HCT116 (cell line): ENCODE results near the gene PALMD. TPM values are rescaled to one million over a fixed set of nuclear protein-coding genes. Genes with fewer than 3 reads are reported as not detected.

Source experiments
- ATAC-seq: fragments of 200-7000 bp; cut with Tn5 transposase; 2 replicates; pipeline ENCODE4 v1.9.1; 2020; ENCODE audit warnings: mild to moderate bottlenecking, moderate library complexity
- BruUV-seq: library from RNA; stranded (reverse); fragments of 400-500 nt; replicated peaks from 2 replicates; lab custom pipeline; 2021; lab: Mats Ljungman, UMichigan
- CTCF ChIA-PET: fragments of 300-600 bp; sonication (Branson Sonifier 250); formaldehyde crosslinking; loops from one replicate; lab custom pipeline; 2021; ENCODE audit warnings: antibody characterized with exemption; lab: Charles Lee
- POLR2A ChIA-PET: fragments of 300-600, 350-600 bp; sonication (Branson Sonifier 250); formaldehyde crosslinking; loops from one replicate; lab custom pipeline; 2021; ENCODE audit warnings: antibody characterized with exemption; lab: Charles Lee
- RAD21 ChIA-PET, 2 experiments: fragments of 300-600 bp; sonication (Branson Sonifier 250); formaldehyde crosslinking; loops; one replicate each; lab custom pipeline; 2023; ENCODE audit warnings: low total read pairs in 2 of 2; ENCODE audit not compliant: uncharacterized antibody in 2 of 2, unreplicated experiment in 2 of 2, low non-redundant PET in 1 of 2; lab: Charles Lee
- DNase-seq: peaks from one replicate; pipeline ENCODE4 v3.0.0-alpha.2; 2010; ENCODE audit warnings: low read depth, low spot score
- H2AFZ ChIP-seq: fragments of 200-600 bp; shearing (Covaris generic), sonication (generic); 2 replicates; pipeline ENCODE4 v1.6.1; 2017; ENCODE audit warnings: low read depth, mixed run types, mixed read lengths, antibody characterized with exemption, low read length; ENCODE audit not compliant: poor library complexity, severe bottlenecking
- H3K27ac ChIP-seq: 2 replicates; pipeline ENCODE4 v1.5.1; 2012; ENCODE audit warnings: low read depth, low read length
- H3K27me3 ChIP-seq: fragments of 200-600 bp; sonication (generic); 2 replicates; pipeline ENCODE4 v1.6.1; 2016; ENCODE audit warnings: mixed run types, low read length, mixed read lengths; ENCODE audit not compliant: insufficient read depth
- H3K36me3 ChIP-seq, 2 experiments: fragments of 200-500 bp in 1 of 2; fragments of 200-600 bp in 1 of 2; sonication (Bioruptor generic) in 1 of 2; sonication (generic) in 1 of 2; 2 replicates each; pipeline versions ENCODE4 v1.5.1 to v1.6.1; 2014 to 2016; ENCODE audit warnings: low read length in 2 of 2, inconsistent platforms in 1 of 2, mixed read lengths in 1 of 2, mixed run types in 1 of 2; ENCODE audit not compliant: insufficient read depth in 2 of 2, control insufficient read depth in 1 of 2
- H3K4me1 ChIP-seq, 2 experiments: fragments of 200-600 bp in 1 of 2; sonication (generic) in 1 of 2; 2 replicates each; pipeline versions ENCODE4 v1.5.1 to v1.6.1; 2012 to 2017; ENCODE audit warnings: low read length in 2 of 2, inconsistent platforms in 1 of 2, mild to moderate bottlenecking in 1 of 2, mixed read lengths in 1 of 2, mixed run types in 1 of 2, moderate library complexity in 1 of 2; ENCODE audit not compliant: insufficient read depth in 2 of 2, control insufficient read depth in 1 of 2
- H3K4me2 ChIP-seq: fragments of 200-600 bp; sonication (generic); 2 replicates; pipeline ENCODE4 v1.6.1; 2017; ENCODE audit warnings: mixed run types, low read length, mixed read lengths
- H3K4me3 ChIP-seq, 2 experiments: fragments of 200-600 bp in 1 of 2; sonication (generic) in 1 of 2; replicated peaks in 1 of 2; 2 replicates each; pipeline ENCODE4 v1.5.1; 2011 to 2016; ENCODE audit warnings: low read length in 2 of 2, control low read depth in 1 of 2, low read depth in 1 of 2, mild to moderate bottlenecking in 1 of 2, mixed read lengths in 1 of 2, mixed run types in 1 of 2
- H3K79me2 ChIP-seq: fragments of 200-600 bp; sonication (generic); 2 replicates; pipeline ENCODE4 v1.6.1; 2017; ENCODE audit warnings: mild to moderate bottlenecking, mixed run types, low read length, moderate library complexity, mixed read lengths; ENCODE audit not compliant: insufficient read depth
- H3K9ac ChIP-seq: fragments of 200-600 bp; sonication (generic); 2 replicates; pipeline ENCODE4 v1.6.1; 2016; ENCODE audit warnings: low read length, mixed read lengths
- H3K9me2 ChIP-seq: fragments of 200-600 bp; sonication (generic), shearing (Covaris generic); 2 replicates; pipeline ENCODE4 v1.6.1; 2017; ENCODE audit warnings: mixed run types, mild to moderate bottlenecking, moderate library complexity; ENCODE audit not compliant: insufficient read depth
- H3K9me3 ChIP-seq, 2 experiments: fragments of 200-500 bp in 1 of 2; fragments of 200-600 bp in 1 of 2; sonication (Bioruptor generic) in 1 of 2; sonication (generic) in 1 of 2; 2 replicates each; pipeline ENCODE4 v1.6.1; 2014 to 2017; ENCODE audit warnings: low read length in 2 of 2, mixed read lengths in 2 of 2, inconsistent platforms in 1 of 2, low read depth in 1 of 2, mild to moderate bottlenecking in 1 of 2, mixed run types in 1 of 2, moderate library complexity in 1 of 2; ENCODE audit not compliant: control insufficient read depth in 1 of 2, insufficient read depth in 1 of 2
- H4K20me1 ChIP-seq: fragments of 200-600 bp; sonication (generic), shearing (Covaris generic); 2 replicates; pipeline ENCODE4 v1.6.1; 2017; ENCODE audit warnings: mixed run types, mild to moderate bottlenecking, moderate library complexity; ENCODE audit not compliant: insufficient read depth
- CBX3 ChIP-seq: IDR thresholded peaks from 2 replicates; pipeline ENCODE4 v1.6.1; 2012; ENCODE audit warnings: low read depth
- EZH2 ChIP-seq: fragments of 200-600 bp; sonication (generic); IDR thresholded peaks from 2 replicates; pipeline ENCODE4 v1.6.1; 2017; ENCODE audit warnings: antibody characterized with exemption, mixed run types
- EZH2phosphoT487 ChIP-seq: fragments of 200-600 bp; IDR thresholded peaks from 2 replicates; pipeline ENCODE4 v1.6.1; 2018; ENCODE audit warnings: antibody characterized with exemption, borderline replicate concordance
- FOSL1 ChIP-seq: IDR thresholded peaks from 2 replicates; pipeline ENCODE4 v1.6.1; 2012; ENCODE audit warnings: low read depth
- POLR2A ChIP-seq: IDR thresholded peaks from 2 replicates; pipeline ENCODE4 v1.7.0; 2011; ENCODE audit warnings: borderline replicate concordance; ENCODE audit not compliant: insufficient read depth, insufficient read length; ENCODE audit errors: extremely low read depth
- SIN3A ChIP-seq: IDR thresholded peaks from 2 replicates; pipeline ENCODE4 v1.6.1; 2012; ENCODE audit warnings: low read depth
- SRF ChIP-seq: IDR thresholded peaks from 2 replicates; pipeline ENCODE4 v1.6.1; 2012; ENCODE audit warnings: low read depth
- intact Hi-C: fragments of 100-400 bp; cut with micrococcal nuclease; formaldehyde crosslinking; loops from 2 replicates; pipeline ENCODE4 v1.10.0; 2022
- total RNA-seq: library from RNA; stranded (reverse); gene quantifications from one replicate; pipeline ENCODE4 v1.2.1, GENCODE V29; 2021; ENCODE audit not compliant: unreplicated experiment
- TF ChIP-seq, protein P1 (sequence below), 3 experiments: fragments of 200-600 bp in 1 of 3; sonication (generic) in 1 of 3; IDR thresholded peaks in 2 of 3; conservative IDR thresholded peaks in 1 of 3; 2 replicates each; pipeline ENCODE4 v1.5.1; 2012 to 2017; ENCODE audit warnings: low read depth in 2 of 3, low read length in 2 of 3, antibody characterized with exemption in 1 of 3, borderline replicate concordance in 1 of 3, control low read depth in 1 of 3, mild to moderate bottlenecking in 1 of 3, mixed read lengths in 1 of 3, mixed run types in 1 of 3, moderate library complexity in 1 of 3; ENCODE audit not compliant: insufficient read depth in 1 of 3
- TF ChIP-seq, protein P2 (sequence below): IDR thresholded peaks from 2 replicates; pipeline ENCODE4 v1.6.1; 2011; ENCODE audit warnings: mild to moderate bottlenecking, low read length, moderate library complexity; ENCODE audit not compliant: insufficient replicate concordance; ENCODE audit errors: extremely low read depth
- TF ChIP-seq, protein P3 (sequence below): IDR thresholded peaks from 2 replicates; pipeline ENCODE4 v1.6.1; 2012
- TF ChIP-seq, protein P4 (sequence below): IDR thresholded peaks from 2 replicates; pipeline ENCODE4 v1.6.1; 2012; ENCODE audit warnings: low read depth
- TF ChIP-seq, protein P5 (sequence below): IDR thresholded peaks from 2 replicates; pipeline ENCODE4 v1.6.1; 2012

PALMD gene
- total RNA-seq, 1 experiment from 2014 or later, result 0.12 TPM

DNA sequence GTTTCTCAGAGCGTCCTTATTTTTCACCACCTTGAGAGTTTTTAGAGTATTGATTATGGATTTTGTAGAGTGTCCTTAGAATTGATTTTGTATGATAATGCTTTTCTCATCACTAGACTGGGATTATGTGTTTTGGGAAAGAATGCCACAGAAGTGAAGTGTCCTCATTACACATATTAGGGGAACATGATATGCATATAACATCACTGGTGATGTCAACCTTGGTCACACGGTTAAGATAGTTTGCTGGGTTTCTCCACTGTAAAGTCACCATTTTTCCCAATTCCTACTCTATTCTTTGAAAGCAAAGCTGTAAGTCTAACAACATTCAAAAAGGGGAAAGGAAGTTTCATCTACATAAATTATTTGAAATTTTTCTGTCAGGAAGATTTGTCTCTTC is 39.6 kb upstream of the PALMD start:
- H3K27ac ChIP-seq, result no peak overlapping the region
- H3K4me2 ChIP-seq, result no peak overlapping the region
- no peaks in the 10 kb centered on the region for H3K9me3 ChIP-seq
- no peak for ATAC-seq
- H2AFZ ChIP-seq, result no peak overlapping the region
- no peak overlapping the region for H3K4me3 ChIP-seq
- H3K27me3 ChIP-seq, result no peaks in the 10 kb centered on the region
- H3K4me1 ChIP-seq, result no peaks in the 10 kb centered on the region
- RAD21 ChIA-PET, result no interaction called here
- no peak for TF ChIP-seq EZH2
- TF ChIP-seq, protein P1, sequence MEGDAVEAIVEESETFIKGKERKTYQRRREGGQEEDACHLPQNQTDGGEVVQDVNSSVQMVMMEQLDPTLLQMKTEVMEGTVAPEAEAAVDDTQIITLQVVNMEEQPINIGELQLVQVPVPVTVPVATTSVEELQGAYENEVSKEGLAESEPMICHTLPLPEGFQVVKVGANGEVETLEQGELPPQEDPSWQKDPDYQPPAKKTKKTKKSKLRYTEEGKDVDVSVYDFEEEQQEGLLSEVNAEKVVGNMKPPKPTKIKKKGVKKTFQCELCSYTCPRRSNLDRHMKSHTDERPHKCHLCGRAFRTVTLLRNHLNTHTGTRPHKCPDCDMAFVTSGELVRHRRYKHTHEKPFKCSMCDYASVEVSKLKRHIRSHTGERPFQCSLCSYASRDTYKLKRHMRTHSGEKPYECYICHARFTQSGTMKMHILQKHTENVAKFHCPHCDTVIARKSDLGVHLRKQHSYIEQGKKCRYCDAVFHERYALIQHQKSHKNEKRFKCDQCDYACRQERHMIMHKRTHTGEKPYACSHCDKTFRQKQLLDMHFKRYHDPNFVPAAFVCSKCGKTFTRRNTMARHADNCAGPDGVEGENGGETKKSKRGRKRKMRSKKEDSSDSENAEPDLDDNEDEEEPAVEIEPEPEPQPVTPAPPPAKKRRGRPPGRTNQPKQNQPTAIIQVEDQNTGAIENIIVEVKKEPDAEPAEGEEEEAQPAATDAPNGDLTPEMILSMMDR (IDR thresholded peaks at IDR 0.05 in 2 of 3, conservative IDR thresholded peaks at IDR 0.05 in 1 of 3; ENCODE audit: borderline replicate concordance in 1 of 3, insufficient read depth in 1 of 3, low read depth in 2 of 3, low read length in 2 of 3), result no peak
- no peak for TF ChIP-seq SRF
- TF ChIP-seq SIN3A, result no peak
- TF ChIP-seq, all 23 proteins: peak for 0
- BruUV-seq, result no TSS peak
- no peaks in the 10 kb centered on the region for H3K36me3 ChIP-seq
- H3K79me2 ChIP-seq, result no peaks in the 10 kb centered on the region
- CTCF ChIA-PET, result no interaction called here
- H4K20me1 ChIP-seq, result no peaks in the 10 kb centered on the region
- POLR2A ChIA-PET, result no interaction called here
- DNase-seq, result no peak
- no peaks in the 10 kb centered on the region for H3K9me2 ChIP-seq
- H3K9ac ChIP-seq, result no peak overlapping the region
- intact Hi-C loops, result no loop called here

DNA sequence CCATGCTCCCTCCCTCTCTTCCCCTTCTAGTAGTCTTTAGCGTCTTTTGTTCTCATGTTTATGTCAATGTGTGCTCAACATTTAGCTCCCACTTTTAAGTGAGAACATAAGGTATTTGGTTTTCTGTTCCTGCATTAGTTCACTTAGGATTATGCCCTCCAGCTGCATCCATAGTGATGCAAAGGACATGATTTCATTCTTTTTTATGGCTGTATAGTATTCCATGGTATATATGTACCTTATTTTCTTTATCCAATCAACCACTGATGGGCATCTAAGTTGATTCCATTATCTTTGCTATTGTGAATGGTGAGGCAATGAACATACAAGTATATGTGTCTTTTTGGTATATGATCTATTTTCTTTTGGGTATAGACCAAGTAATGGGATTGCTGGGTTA is 38.3 kb upstream of the PALMD start:
- Histone ChIP-seq H3K9ac (no peak overlapping the region), H3K4me1 (no peaks in the 10 kb centered on the region), H3K36me3 (no peaks in the 10 kb centered on the region), H4K20me1 (no peaks in the 10 kb centered on the region), H3K9me3 (no peaks in the 10 kb centered on the region), H2AFZ (no peak overlapping the region), H3K79me2 (no peaks in the 10 kb centered on the region), H3K4me2 (no peak overlapping the region), H3K4me3 (no peak overlapping the region), H3K9me2 (no peaks in the 10 kb centered on the region), H3K27ac (no peak overlapping the region), H3K27me3 (no peaks in the 10 kb centered on the region)
- DNase-seq (no peak), ATAC-seq (no peak)
- intact Hi-C loops, result no loop called here
- ChIA-PET POLR2A (no interaction called here), CTCF (no interaction called here), RAD21 (no interaction called here)
- BruUV-seq, result no TSS peak
- TF ChIP-seq, protein P2, sequence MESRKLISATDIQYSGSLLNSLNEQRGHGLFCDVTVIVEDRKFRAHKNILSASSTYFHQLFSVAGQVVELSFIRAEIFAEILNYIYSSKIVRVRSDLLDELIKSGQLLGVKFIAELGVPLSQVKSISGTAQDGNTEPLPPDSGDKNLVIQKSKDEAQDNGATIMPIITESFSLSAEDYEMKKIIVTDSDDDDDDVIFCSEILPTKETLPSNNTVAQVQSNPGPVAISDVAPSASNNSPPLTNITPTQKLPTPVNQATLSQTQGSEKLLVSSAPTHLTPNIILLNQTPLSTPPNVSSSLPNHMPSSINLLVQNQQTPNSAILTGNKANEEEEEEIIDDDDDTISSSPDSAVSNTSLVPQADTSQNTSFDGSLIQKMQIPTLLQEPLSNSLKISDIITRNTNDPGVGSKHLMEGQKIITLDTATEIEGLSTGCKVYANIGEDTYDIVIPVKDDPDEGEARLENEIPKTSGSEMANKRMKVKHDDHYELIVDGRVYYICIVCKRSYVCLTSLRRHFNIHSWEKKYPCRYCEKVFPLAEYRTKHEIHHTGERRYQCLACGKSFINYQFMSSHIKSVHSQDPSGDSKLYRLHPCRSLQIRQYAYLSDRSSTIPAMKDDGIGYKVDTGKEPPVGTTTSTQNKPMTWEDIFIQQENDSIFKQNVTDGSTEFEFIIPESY, result no peak
- no peak for TF ChIP-seq EZH2phosphoT487
- no peak for TF ChIP-seq POLR2A
- TF ChIP-seq, protein P3, sequence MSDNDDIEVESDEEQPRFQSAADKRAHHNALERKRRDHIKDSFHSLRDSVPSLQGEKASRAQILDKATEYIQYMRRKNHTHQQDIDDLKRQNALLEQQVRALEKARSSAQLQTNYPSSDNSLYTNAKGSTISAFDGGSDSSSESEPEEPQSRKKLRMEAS, result no peak
- TF ChIP-seq, protein P4, sequence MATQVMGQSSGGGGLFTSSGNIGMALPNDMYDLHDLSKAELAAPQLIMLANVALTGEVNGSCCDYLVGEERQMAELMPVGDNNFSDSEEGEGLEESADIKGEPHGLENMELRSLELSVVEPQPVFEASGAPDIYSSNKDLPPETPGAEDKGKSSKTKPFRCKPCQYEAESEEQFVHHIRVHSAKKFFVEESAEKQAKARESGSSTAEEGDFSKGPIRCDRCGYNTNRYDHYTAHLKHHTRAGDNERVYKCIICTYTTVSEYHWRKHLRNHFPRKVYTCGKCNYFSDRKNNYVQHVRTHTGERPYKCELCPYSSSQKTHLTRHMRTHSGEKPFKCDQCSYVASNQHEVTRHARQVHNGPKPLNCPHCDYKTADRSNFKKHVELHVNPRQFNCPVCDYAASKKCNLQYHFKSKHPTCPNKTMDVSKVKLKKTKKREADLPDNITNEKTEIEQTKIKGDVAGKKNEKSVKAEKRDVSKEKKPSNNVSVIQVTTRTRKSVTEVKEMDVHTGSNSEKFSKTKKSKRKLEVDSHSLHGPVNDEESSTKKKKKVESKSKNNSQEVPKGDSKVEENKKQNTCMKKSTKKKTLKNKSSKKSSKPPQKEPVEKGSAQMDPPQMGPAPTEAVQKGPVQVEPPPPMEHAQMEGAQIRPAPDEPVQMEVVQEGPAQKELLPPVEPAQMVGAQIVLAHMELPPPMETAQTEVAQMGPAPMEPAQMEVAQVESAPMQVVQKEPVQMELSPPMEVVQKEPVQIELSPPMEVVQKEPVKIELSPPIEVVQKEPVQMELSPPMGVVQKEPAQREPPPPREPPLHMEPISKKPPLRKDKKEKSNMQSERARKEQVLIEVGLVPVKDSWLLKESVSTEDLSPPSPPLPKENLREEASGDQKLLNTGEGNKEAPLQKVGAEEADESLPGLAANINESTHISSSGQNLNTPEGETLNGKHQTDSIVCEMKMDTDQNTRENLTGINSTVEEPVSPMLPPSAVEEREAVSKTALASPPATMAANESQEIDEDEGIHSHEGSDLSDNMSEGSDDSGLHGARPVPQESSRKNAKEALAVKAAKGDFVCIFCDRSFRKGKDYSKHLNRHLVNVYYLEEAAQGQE, result no peak
- no peak for TF ChIP-seq SRF
- TF ChIP-seq, protein P5, sequence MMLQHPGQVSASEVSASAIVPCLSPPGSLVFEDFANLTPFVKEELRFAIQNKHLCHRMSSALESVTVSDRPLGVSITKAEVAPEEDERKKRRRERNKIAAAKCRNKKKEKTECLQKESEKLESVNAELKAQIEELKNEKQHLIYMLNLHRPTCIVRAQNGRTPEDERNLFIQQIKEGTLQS, result no peak
- TF ChIP-seq FOSL1, result no peak
- TF ChIP-seq CBX3, result no peak
- TF ChIP-seq SIN3A, result no peak
